Mesendoderm (in vitro differentiated cells): ENCODE data around the gene FBRSL1.

Experiments
- DNase-seq: peaks from one replicate; pipeline ENCODE4 v3.0.0; 2013
- H2AK5ac ChIP-seq: 2 replicates; pipeline ENCODE4 v1.6.1; 2013; ENCODE audit warnings: low read length, inconsistent platforms
- H2BK120ac ChIP-seq: 2 replicates; pipeline ENCODE4 v1.6.1; 2013; ENCODE audit warnings: low read depth, mild to moderate bottlenecking, low read length, moderate library complexity, mixed read lengths
- H2BK15ac ChIP-seq: replicated peaks from 2 replicates; pipeline ENCODE4 v1.6.1; 2013; ENCODE audit warnings: low read depth, mild to moderate bottlenecking, moderate library complexity
- H2BK5ac ChIP-seq: 2 replicates; pipeline ENCODE4 v1.6.1; 2013; ENCODE audit warnings: low read length, inconsistent platforms
- H3K18ac ChIP-seq: 2 replicates; pipeline ENCODE4 v1.6.1; 2013; ENCODE audit warnings: mild to moderate bottlenecking, low read length, mixed read lengths
- H3K23ac ChIP-seq: one replicate; pipeline ENCODE4 v1.6.1; 2013; ENCODE audit warnings: low read length
- H3K27ac ChIP-seq: 2 replicates; pipeline ENCODE4 v1.5.1; 2013; ENCODE audit warnings: low read depth, mild to moderate bottlenecking, inconsistent platforms, low read length, moderate library complexity
- H3K27me3 ChIP-seq: 2 replicates; pipeline ENCODE4 v1.6.1; 2013; ENCODE audit warnings: low read length, control low read depth, mild to moderate bottlenecking, inconsistent platforms; ENCODE audit not compliant: insufficient read depth, poor library complexity
- H3K36me3 ChIP-seq: 2 replicates; pipeline ENCODE4 v1.6.1; 2013; ENCODE audit warnings: low read length, inconsistent platforms; ENCODE audit not compliant: control insufficient read depth, insufficient read depth
- H3K4ac ChIP-seq: one replicate; pipeline ENCODE4 v1.6.1; 2013; ENCODE audit warnings: low read depth, mild to moderate bottlenecking, low read length, moderate library complexity
- H3K4me1 ChIP-seq: 2 replicates; pipeline ENCODE4 v1.6.1; 2013; ENCODE audit warnings: low read depth, low read length, inconsistent platforms; ENCODE audit not compliant: control insufficient read depth
- H3K4me2 ChIP-seq: 2 replicates; pipeline ENCODE4 v1.6.1; 2013; ENCODE audit warnings: low read length
- H3K4me3 ChIP-seq: 2 replicates; pipeline ENCODE4 v1.5.1; 2013; ENCODE audit warnings: mild to moderate bottlenecking, low read length
- H3K56ac ChIP-seq: one replicate; pipeline ENCODE4 v1.6.1; 2013; ENCODE audit warnings: low read length
- H3K79me1 ChIP-seq: 2 replicates; pipeline ENCODE4 v1.6.1; 2013; ENCODE audit warnings: low read length, inconsistent platforms
- H3K79me2 ChIP-seq: 2 replicates; pipeline ENCODE4 v1.6.1; 2013; ENCODE audit warnings: mild to moderate bottlenecking, low read length; ENCODE audit not compliant: control insufficient read depth, insufficient read depth
- H3K9ac ChIP-seq: 2 replicates; pipeline ENCODE4 v1.6.1; 2013; ENCODE audit warnings: low read length, inconsistent platforms
- H4K5ac ChIP-seq: one replicate; pipeline ENCODE4 v1.6.1; 2013; ENCODE audit warnings: low read length
- H4K8ac ChIP-seq: one replicate; pipeline ENCODE4 v1.6.1; 2013; ENCODE audit warnings: low read depth, mild to moderate bottlenecking, control low read depth, low read length, moderate library complexity
- WGBS: extraction: QIAGEN DNeasy Blood & Tissue Kit; methylation state at CpG from one replicate; pipeline ENCODE4 v1.1.7; 2013; ENCODE audit warnings: low lambda C conversion rate, missing lambda C conversion rate; ENCODE audit not compliant: insufficient coverage; ENCODE audit errors: extremely low coverage; 5-methylcytosine and 5-hydroxymethylcytosine counted together

FBRSL1 gene

DNA sequence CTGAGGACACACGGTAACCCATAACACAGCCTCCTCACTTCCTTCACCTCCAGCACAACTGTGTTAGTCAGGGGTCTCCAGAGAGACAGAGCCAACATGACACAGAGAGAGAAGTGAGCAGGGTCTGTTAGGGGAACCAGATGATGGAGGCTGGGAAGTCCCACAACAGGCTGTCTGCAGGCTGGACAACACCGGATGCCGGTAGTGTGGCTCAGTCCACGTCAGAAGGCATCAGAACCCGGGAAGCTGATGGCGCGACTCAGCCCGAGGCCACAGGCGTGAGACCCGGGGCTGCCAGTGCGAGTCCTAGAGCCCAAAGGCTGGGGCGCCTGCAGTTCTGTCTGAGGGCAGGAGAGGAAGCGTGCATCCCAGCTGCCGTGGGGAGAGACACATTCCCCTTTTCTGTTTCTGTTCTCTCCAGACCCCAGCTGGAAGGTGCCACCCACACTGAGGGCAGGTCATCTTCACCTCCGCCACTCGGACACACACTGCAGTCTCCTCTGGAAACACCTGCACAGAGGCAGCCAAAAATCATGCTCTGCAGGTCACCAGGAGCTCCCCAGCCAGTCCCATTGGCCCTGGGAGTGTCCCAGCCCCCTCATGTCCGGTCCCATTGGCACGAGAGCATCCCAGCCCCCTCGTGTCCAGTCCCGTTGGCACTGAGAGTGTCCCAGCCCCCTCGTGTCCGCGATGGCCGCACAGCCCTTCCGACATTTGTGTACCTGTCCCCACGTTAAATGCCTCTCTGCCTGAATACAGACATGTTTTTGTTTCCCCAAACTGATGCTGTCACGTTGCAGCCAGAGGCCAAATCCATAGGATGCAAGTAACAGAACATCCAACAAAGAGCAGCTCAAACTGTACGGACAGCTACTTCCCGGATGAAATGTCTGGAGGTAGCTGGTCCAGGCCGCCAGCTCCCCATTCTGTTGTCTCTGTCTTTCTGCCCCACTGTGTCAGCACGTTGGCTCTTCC, 7.9 kb upstream of the FBRSL1 start:
- DNase-seq, result no peak
- Histone ChIP-seq H3K36me3 (no peaks in the 10 kb centered on the region), H3K4me1 (no peaks in the 10 kb centered on the region), H3K79me1 (no peaks in the 10 kb centered on the region), H3K79me2 (no peaks in the 10 kb centered on the region), H2BK15ac (no peak overlapping the region), H3K27me3 (no peaks in the 10 kb centered on the region), H3K56ac (no peak overlapping the region), H2BK120ac (no peak overlapping the region), H3K4me2 (no peak overlapping the region), H3K4me3 (no peak overlapping the region), H3K27ac (no peak overlapping the region), H3K9ac (no peak overlapping the region), H4K5ac (no peak overlapping the region), H3K4ac (no peak overlapping the region), H2AK5ac (no peak overlapping the region), H3K23ac (no peak overlapping the region), H2BK5ac (no peak overlapping the region), H4K8ac (no peak overlapping the region), H3K18ac (no peak overlapping the region)
- WGBS, result no CpG with 5 or more reads among the region's 31 CpGs

DNA sequence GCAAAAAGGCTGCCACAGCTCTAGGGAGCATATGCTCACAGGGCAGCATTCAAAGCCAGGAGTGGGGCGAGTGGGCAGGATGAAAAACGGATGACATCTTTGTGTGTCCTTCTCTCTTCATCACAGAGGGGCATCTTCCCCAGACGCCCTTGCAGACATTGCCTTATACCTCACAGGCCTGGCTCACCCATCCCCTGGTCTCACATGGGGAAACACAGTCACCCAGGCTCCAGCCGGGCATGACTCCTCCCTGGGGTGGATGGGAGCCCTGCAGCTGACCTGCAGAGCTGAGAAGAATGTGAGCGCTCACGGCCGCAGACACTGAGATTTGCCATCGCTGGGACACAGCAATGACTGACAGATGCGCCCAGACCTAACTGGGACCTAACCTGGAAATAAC, 7.2 kb upstream of the FBRSL1 start:
- H3K27me3 ChIP-seq, result no peaks in the 10 kb centered on the region
- H3K18ac ChIP-seq, result no peak overlapping the region
- no peak overlapping the region for H3K4me3 ChIP-seq
- H3K4ac ChIP-seq, result no peak overlapping the region
- no peaks in the 10 kb centered on the region for H3K4me1 ChIP-seq
- H3K4me2 ChIP-seq, result no peak overlapping the region
- no peaks in the 10 kb centered on the region for H3K36me3 ChIP-seq
- H2AK5ac ChIP-seq, result no peak overlapping the region
- H4K8ac ChIP-seq, result no peak overlapping the region
- H3K23ac ChIP-seq, result no peak overlapping the region
- no peak overlapping the region for H3K56ac ChIP-seq
- H3K79me2 ChIP-seq, result no peaks in the 10 kb centered on the region
- H3K27ac ChIP-seq, result no peak overlapping the region
- H3K9ac ChIP-seq, result no peak overlapping the region
- H2BK120ac ChIP-seq, result no peak overlapping the region
- no peak overlapping the region for H2BK5ac ChIP-seq
- no peak for DNase-seq
- no peak overlapping the region for H2BK15ac ChIP-seq
- no CpG with 5 or more reads among the region's 9 CpGs for WGBS
- no peak overlapping the region for H4K5ac ChIP-seq
- no peaks in the 10 kb centered on the region for H3K79me1 ChIP-seq

DNA sequence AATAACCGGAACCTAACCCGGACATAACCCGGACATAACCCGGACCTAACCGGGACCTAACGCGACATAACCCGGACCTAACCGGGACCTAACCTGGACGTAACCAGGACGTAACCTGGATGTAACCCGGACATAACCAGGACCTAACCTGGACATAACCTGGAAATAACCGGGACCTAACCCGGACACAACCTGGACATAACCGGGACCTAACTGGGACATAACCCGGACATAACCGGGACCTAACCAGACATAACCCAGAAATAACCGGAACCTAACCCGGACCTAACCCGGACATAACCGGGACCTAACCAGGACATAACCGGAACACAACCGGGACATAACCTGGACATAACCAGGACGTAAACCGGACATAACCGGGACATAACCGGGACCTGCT, 6.7 kb upstream of the FBRSL1 start:
- DNase-seq, result no peak
- Histone ChIP-seq H3K4me1 (no peaks in the 10 kb centered on the region), H3K56ac (no peak overlapping the region), H3K36me3 (no peaks in the 10 kb centered on the region), H3K27me3 (peaks cover 1% of the 10 kb centered on the region), H3K23ac (no peak overlapping the region), H3K27ac (no peak overlapping the region), H3K79me1 (no peaks in the 10 kb centered on the region), H2AK5ac (no peak overlapping the region), H3K18ac (no peak overlapping the region), H2BK5ac (no peak overlapping the region), H3K4me3 (no peak overlapping the region), H3K4me2 (no peak overlapping the region), H3K79me2 (no peaks in the 10 kb centered on the region), H3K9ac (no peak overlapping the region), H4K8ac (no peak overlapping the region), H2BK15ac (no peak overlapping the region), H4K5ac (no peak overlapping the region), H2BK120ac (no peak overlapping the region), H3K4ac (no peak overlapping the region)
- WGBS, result no CpG with 5 or more reads among the region's 27 CpGs

DNA sequence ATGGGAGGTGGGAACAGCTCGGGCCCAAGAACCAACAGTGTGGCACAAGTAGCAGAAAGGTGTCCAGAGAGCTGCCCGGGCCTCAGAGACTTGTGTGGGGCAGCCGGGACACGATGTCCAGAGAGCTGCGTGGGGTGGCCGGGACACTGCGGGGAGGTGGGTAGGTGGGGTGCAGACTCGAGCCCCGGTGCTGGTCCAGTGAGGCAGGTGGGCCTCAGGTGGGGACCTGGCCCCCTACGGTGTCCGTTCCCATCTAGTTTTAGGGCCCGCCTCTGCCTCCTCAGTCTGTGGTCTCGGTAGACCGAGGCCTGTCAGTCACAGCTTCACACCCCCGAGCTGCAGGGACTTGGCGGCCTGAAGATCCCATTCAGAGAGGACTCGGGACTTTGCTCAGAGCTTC, 6.3 kb upstream of the FBRSL1 start:
- H3K4me2 ChIP-seq, result no peak overlapping the region
- no peak overlapping the region for H3K56ac ChIP-seq
- no peak overlapping the region for H3K18ac ChIP-seq
- H3K23ac ChIP-seq, result no peak overlapping the region
- H3K27me3 ChIP-seq, result peaks cover 3% of the 10 kb centered on the region
- H3K4ac ChIP-seq, result no peak overlapping the region
- no peak overlapping the region for H3K27ac ChIP-seq
- no peaks in the 10 kb centered on the region for H3K36me3 ChIP-seq
- WGBS, result no CpG with 5 or more reads among the region's 17 CpGs
- H3K4me3 ChIP-seq, result no peak overlapping the region
- no peak overlapping the region for H2BK5ac ChIP-seq
- no peak overlapping the region for H2AK5ac ChIP-seq
- no peaks in the 10 kb centered on the region for H3K4me1 ChIP-seq
- no peak overlapping the region for H4K8ac ChIP-seq
- H3K9ac ChIP-seq, result no peak overlapping the region
- no peak overlapping the region for H2BK120ac ChIP-seq
- no peaks in the 10 kb centered on the region for H3K79me1 ChIP-seq
- no peaks in the 10 kb centered on the region for H3K79me2 ChIP-seq
- no peak overlapping the region for H4K5ac ChIP-seq
- no peak for DNase-seq
- no peak overlapping the region for H2BK15ac ChIP-seq

DNA sequence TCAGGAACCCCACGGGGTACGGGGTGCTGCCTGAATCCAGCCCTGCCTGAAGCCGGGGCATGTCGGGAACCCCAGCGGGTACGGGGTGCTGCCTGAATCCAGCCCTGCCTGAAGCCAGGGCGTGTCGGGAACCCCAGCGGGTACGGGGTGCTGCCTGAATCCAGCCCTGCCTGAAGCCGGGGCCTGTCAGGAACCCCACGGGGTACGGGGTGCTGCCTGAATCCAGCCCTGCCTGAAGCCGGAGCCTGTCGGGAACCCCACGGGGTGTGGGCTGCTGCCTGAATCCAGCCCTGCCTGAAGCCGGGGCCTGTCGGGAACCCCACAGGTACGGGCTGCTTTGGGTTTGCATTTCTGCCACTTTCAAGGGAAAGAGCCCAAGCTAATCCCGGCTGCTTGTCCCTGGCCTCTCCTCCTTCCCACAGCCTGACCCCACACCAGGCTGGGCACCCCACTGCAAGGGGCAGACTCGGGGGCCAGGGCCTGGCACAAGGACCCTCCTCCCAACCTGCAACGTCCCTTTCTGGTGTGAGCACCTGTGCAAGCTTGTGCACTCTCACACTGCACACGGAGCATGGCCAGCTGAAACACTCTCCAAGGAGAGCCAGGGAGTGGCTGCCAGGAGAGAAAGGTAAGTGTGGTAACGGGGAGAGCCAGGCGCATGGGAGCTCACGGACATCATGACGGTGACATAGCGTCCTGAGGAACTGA, 5.6 kb upstream of the FBRSL1 start:
- no peak overlapping the region for H3K23ac ChIP-seq
- no CpG with 5 or more reads among the region's 28 CpGs for WGBS
- no peak overlapping the region for H3K4me2 ChIP-seq
- no peak overlapping the region for H2BK120ac ChIP-seq
- H3K56ac ChIP-seq, result no peak overlapping the region
- H3K4me1 ChIP-seq, result no peaks in the 10 kb centered on the region
- DNase-seq, result no peak
- no peak overlapping the region for H4K8ac ChIP-seq
- H3K18ac ChIP-seq, result no peak overlapping the region
- H3K9ac ChIP-seq, result no peak overlapping the region
- H3K4ac ChIP-seq, result no peak overlapping the region
- no peaks in the 10 kb centered on the region for H3K36me3 ChIP-seq
- H2BK15ac ChIP-seq, result no peak overlapping the region
- H3K79me2 ChIP-seq, result no peaks in the 10 kb centered on the region
- H3K27ac ChIP-seq, result no peak overlapping the region
- peaks cover 3% of the 10 kb centered on the region for H3K27me3 ChIP-seq
- no peak overlapping the region for H2BK5ac ChIP-seq
- H3K4me3 ChIP-seq, result no peak overlapping the region
- H2AK5ac ChIP-seq, result no peak overlapping the region
- no peak overlapping the region for H4K5ac ChIP-seq
- H3K79me1 ChIP-seq, result no peaks in the 10 kb centered on the region
